ENCODE measurements around the gene IL17C.

Gene IL17C

DNA sequence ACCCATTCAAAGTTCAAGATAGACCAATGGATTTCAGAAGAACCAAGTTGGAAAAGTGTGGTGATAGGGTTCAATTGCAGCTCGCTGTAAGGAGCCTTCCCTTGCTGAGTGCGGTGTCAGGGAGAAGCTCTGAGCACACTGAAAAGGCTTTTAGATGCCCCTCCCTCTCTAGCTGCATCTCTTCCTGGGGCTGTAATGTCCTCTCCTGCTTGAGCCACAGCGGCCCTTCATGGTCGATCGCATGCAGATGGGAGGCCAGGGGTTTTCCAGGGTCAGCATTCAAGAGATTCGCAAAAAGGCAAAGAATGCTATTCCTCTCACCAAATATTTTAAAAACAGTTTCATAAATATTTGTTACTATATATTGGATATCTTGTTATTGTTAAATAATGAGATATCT lies 44.5 kb upstream of the IL17C start:
- H3K4me3 ChIP-seq (ENCODE audit: low read length) = no peak overlapping the region
- DNase-seq (ENCODE audit: low read depth) = no peak
- TF ChIP-seq, protein P1, sequence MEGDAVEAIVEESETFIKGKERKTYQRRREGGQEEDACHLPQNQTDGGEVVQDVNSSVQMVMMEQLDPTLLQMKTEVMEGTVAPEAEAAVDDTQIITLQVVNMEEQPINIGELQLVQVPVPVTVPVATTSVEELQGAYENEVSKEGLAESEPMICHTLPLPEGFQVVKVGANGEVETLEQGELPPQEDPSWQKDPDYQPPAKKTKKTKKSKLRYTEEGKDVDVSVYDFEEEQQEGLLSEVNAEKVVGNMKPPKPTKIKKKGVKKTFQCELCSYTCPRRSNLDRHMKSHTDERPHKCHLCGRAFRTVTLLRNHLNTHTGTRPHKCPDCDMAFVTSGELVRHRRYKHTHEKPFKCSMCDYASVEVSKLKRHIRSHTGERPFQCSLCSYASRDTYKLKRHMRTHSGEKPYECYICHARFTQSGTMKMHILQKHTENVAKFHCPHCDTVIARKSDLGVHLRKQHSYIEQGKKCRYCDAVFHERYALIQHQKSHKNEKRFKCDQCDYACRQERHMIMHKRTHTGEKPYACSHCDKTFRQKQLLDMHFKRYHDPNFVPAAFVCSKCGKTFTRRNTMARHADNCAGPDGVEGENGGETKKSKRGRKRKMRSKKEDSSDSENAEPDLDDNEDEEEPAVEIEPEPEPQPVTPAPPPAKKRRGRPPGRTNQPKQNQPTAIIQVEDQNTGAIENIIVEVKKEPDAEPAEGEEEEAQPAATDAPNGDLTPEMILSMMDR (conservative IDR thresholded peaks at IDR 0.05; ENCODE audit: low read depth, low read length) = no peak

DNA sequence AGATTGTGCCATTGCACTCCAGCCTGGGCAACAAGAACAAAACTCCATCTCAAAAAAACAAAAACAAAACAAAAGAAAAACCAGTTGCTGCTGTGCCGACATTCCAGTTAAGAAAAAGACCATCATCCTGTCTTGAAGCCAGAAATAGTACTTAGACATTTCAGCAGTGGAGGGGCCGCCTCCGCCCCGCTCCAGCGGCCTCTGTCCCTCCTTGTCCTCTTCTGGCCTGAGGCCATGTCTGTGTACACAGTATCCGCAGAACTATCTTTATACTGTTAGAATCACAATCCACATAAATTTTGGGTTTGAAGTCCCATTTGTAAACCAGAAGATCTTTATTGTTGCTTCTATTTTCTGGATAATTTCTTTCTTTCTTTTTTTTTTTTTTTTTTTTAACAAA lies 43.3 kb upstream of the IL17C start:
- no peak overlapping the region for H3K4me3 ChIP-seq (ENCODE audit: low read length)
- TF ChIP-seq, protein P1 (conservative IDR thresholded peaks at IDR 0.05; ENCODE audit: low read depth, low read length) = no peak
- no peak for DNase-seq (ENCODE audit: low read depth)

DNA sequence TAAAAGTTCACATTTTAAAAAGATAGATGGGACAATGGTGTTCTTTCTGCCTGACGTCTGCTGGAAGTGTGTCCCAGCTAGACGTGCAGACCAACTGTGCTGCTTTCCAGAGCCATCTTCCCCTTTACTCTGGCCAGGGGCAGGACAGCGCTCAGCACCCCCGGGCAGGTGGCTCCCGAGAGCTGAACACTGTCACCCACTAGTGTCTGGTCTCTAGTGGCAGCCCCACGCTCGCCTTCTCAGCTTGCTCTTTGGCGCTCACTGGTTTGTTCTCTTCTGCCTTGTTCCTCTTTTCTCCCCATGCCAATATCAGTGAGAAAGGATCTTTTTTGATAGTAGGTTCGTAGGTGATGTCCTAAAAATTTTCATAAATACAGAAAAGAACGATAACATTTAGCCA lies 42.5 kb upstream of the IL17C start:
- TF ChIP-seq, protein P1 (conservative IDR thresholded peaks at IDR 0.05; ENCODE audit: low read depth, low read length) = no peak
- H3K4me3 ChIP-seq (ENCODE audit: low read length) = no peak overlapping the region
- DNase-seq (ENCODE audit: low read depth) = no peak

DNA sequence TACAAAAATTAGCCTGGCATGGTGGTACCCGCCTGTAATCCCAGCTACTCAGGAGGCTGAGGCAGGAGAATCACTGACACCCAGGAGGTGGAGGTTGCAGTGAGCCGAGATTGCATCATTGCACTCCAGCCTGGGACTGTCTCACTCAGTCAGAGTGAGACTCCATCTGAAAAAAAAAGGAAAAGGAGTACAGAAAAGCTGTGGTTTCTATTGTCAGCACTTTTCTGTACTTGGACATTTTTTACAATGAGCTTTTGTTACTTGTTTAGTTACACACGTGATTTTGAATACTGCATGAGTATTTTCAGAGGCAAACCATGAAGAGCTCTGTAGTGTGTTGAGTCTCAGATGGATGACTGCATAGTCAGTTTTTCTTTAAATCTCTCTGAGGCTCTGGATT lies 41.9 kb upstream of the IL17C start:
- H3K4me3 ChIP-seq (ENCODE audit: low read length) = no peak overlapping the region
- TF ChIP-seq, protein P1 (conservative IDR thresholded peaks at IDR 0.05; ENCODE audit: low read depth, low read length) = no peak
- no peak for DNase-seq (ENCODE audit: low read depth)

DNA sequence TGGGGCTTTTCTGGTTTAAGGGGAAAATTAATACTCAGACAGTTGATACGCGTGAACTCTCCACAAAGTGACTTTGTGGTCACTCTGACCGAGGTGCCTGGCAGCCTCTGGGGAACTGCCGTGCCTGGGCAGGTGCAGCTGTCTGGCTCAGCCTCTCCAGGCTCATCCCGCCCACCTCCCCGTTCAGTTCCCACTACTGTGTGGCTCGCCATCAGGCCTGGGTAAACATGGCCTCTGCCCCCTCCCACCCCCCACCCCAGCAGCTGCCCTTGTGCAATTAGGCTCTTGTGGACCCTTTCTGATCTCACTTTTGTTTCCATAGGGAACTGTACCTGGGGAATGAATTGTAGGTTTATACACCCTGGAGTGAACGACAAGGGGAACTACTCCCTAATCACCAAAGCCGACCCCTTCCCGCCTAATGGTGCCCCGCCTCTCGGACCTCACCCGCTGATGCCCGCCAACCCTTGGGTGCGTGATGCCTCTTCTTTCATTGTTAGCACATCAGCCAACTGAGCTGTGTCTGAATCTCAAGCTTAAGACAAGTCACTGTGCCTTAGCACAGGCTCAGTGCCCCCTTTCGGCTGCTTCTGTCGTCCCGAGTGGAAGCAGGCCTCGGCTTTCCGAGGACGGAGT lies 40.4 kb upstream of the IL17C start:
- no peak for DNase-seq (ENCODE audit: low read depth)
- no peak overlapping the region for H3K4me3 ChIP-seq (ENCODE audit: low read length)
- TF ChIP-seq, protein P1 (conservative IDR thresholded peaks at IDR 0.05; ENCODE audit: low read depth, low read length) = no peak

DNA sequence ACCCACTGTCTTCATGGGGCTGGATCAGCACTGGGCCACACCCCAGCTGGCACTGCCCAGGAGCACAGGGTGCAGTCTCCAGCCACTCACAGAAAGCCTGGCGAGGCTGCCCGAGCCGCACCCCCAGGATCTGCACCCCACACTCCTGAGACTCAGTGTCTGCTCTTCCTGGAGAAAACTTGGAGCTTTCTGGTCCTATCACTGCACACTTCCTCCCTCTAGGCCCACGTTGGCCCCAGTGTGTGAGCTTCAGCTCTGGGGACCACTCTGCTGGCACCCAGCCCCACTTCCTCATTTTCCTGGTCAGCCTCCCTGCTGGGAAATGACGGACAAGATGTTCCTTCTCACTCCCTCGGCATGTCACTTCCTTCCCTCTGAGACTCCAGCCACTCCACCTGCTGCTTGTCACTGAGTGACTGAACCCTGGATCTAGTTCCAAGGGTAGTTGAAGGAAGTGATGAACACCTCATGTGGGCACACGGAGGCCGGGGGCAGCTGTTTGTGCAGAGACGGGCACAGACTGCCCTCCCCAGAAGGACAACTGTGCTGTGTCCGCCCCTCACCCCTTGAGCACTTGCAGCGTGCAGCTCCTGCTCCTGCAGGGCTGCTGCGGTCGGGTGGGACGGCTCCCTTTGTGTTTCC lies 39.2 kb upstream of the IL17C start:
- TF ChIP-seq, protein P1 (conservative IDR thresholded peaks at IDR 0.05; ENCODE audit: low read depth, low read length) = no peak
- no peak for DNase-seq (ENCODE audit: low read depth)
- no peak overlapping the region for H3K4me3 ChIP-seq (ENCODE audit: low read length)

Measured in retinal pigment epithelial cell (primary cell).